ENCODE measurements around the gene PRCD.
"Not testable (repeated sequence)": the region's sequence is repeated elsewhere in the genome, so short reads cannot be mapped to it uniquely, and the experiment has no call there.

PRCD gene

GRCh38 chr17:76504117-76504516 lies 35.7 kb upstream of the PRCD start:
- TF ChIP-seq, protein P1, sequence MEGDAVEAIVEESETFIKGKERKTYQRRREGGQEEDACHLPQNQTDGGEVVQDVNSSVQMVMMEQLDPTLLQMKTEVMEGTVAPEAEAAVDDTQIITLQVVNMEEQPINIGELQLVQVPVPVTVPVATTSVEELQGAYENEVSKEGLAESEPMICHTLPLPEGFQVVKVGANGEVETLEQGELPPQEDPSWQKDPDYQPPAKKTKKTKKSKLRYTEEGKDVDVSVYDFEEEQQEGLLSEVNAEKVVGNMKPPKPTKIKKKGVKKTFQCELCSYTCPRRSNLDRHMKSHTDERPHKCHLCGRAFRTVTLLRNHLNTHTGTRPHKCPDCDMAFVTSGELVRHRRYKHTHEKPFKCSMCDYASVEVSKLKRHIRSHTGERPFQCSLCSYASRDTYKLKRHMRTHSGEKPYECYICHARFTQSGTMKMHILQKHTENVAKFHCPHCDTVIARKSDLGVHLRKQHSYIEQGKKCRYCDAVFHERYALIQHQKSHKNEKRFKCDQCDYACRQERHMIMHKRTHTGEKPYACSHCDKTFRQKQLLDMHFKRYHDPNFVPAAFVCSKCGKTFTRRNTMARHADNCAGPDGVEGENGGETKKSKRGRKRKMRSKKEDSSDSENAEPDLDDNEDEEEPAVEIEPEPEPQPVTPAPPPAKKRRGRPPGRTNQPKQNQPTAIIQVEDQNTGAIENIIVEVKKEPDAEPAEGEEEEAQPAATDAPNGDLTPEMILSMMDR (IDR thresholded peaks at IDR 0.05; ENCODE audit: low read length, missing control alignments), result peak; percentile 12
- no peak for DNase-seq (ENCODE audit: low read depth)
- H3K4me3 ChIP-seq (replicated peaks; ENCODE audit: low read depth, low read length), result no peak overlapping the region

- peak; percentile 68 for DNase-seq (ENCODE audit: low read depth)
- H3K4me3 ChIP-seq (replicated peaks; ENCODE audit: low read depth, low read length), result no peak overlapping the region
- TF ChIP-seq, protein P1 (IDR thresholded peaks at IDR 0.05; ENCODE audit: low read length, missing control alignments), result peak; percentile 82
These were observed 33.2 kb upstream of the PRCD start for GRCh38 chr17:76506408-76507345.

DNA sequence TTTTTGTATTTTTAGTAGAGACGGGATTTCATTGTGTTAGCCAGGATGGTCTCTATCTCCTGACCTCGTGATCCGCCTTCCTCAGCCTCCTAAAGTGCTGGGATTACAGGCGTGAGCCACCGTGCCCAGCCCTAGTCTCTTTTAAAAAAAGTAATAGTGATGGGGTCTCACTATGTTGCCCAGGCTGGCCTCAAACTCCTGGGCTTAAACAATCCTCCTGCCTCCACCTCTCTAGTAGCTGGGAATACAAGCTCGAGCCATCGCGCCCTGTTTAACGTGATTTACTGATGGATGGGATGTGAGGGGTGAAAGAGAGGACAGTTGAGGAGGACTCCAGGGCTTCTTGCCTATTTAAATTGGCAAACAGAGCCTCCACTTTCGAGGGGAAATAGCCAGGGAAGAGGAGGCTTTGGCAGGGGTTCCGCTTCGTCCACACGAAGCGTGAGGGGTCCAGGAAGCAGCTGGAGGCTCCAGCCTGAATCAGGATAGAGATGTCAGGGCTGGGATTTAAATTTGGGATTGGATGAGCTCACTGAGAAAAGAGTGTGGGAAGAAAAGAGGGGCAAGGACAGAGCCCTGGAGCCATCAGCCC lies 31.3 kb upstream of the PRCD start:
- H3K4me3 ChIP-seq (replicated peaks; ENCODE audit: low read depth, low read length); DNase-seq (ENCODE audit: low read depth): not testable (repeated sequence)

DNA sequence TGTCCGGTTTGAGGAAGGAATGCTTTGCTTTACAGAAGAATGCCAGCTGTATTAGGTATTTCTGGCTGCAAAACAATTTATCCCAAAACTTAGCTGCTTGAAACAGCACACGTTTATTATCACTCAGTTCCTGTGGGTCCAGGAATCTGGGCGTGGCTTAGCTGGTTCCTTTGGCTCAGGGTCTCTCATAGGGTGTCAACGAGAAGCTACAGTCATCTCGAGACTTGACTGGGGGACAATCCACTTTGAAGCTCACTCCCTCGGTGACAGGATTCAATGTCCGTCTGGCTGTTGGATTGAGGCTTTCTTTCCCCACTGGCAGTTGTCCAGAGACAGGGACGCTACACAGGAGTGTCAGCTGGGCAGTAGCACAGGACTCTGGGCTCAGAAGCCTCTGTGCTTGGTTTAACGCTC lies 29.0 kb upstream of the PRCD start:
- H3K4me3 ChIP-seq (replicated peaks; ENCODE audit: low read depth, low read length), result no peak overlapping the region
- peak; percentile 39 for DNase-seq (ENCODE audit: low read depth)
- TF ChIP-seq, protein P1 (IDR thresholded peaks at IDR 0.05; ENCODE audit: low read length, missing control alignments), result no peak

- H3K4me3 ChIP-seq (replicated peaks; ENCODE audit: low read depth, low read length), result no peak overlapping the region
- TF ChIP-seq, protein P1 (IDR thresholded peaks at IDR 0.05; ENCODE audit: low read length, missing control alignments), result no peak
- peak; percentile 52 for DNase-seq (ENCODE audit: low read depth)
These were observed 28.0 kb upstream of the PRCD start for GRCh38 chr17:76511668-76512365.

GRCh38 chr17:76512366-76513305 lies 27.2 kb upstream of the PRCD start:
- TF ChIP-seq, protein P1 (IDR thresholded peaks at IDR 0.05; ENCODE audit: low read length, missing control alignments), result no peak
- no peak for DNase-seq (ENCODE audit: low read depth)
- H3K4me3 ChIP-seq (replicated peaks; ENCODE audit: low read depth, low read length), result no peak overlapping the region

Data from fibroblast of pulmonary artery (primary cell).